SK-N-SH (cell line): Measurements from ENCODE around the gene EYA2. TPM values are rescaled to one million over a fixed set of nuclear protein-coding genes. Genes with fewer than 3 reads are reported as not detected.

Experiments
- CTCF ChIA-PET: fragments of 300-600, 350-600 bp; formaldehyde crosslinking; extraction: SDS; loops from one replicate; lab custom pipeline; 2021; lab: Yijun Ruan, JAX
- POLR2A ChIA-PET: fragments of 350-600 bp; sonication (Branson Sonifier 250); formaldehyde crosslinking; extraction: SDS; loops from one replicate; lab custom pipeline; 2020; ENCODE audit warnings: antibody characterized with exemption, inconsistent platforms; lab: Yijun Ruan, JAX
- DNase-seq: peaks from one replicate; pipeline ENCODE4 v3.0.0; 2012
- H2AFZ ChIP-seq: fragments of 200-600 bp; sonication (generic); 2 replicates; pipeline ENCODE4 v1.8.1; 2016; ENCODE audit warnings: antibody characterized with exemption, mild to moderate bottlenecking, low read depth
- H3F3A ChIP-seq: fragments of 200-600 bp; sonication (generic); replicated peaks from 2 replicates; pipeline ENCODE3; 2016; ENCODE audit warnings: antibody characterized with exemption, mild to moderate bottlenecking; ENCODE audit not compliant: insufficient read depth
- H3K27ac ChIP-seq, 2 experiments: fragments of 200-500 bp in 1 of 2; fragments of 200-600 bp in 1 of 2; sonication (Bioruptor generic) in 1 of 2; sonication (generic), shearing (Covaris generic) in 1 of 2; 2 replicates each; pipeline versions ENCODE4 v1.5.1 to v1.6.1; 2014 to 2016; ENCODE audit warnings: low read depth in 2 of 2, inconsistent platforms in 1 of 2, low read length in 1 of 2, mild to moderate bottlenecking in 1 of 2, mixed read lengths in 1 of 2
- H3K27me3 ChIP-seq: fragments of 200-600 bp; sonication (generic), shearing (Covaris generic); 2 replicates; pipeline ENCODE4 v1.6.1; 2016; ENCODE audit warnings: mixed run types; ENCODE audit not compliant: insufficient read depth
- H3K36me3 ChIP-seq, 2 experiments: fragments of 200-500 bp in 1 of 2; fragments of 200-600 bp in 1 of 2; sonication (Bioruptor generic) in 1 of 2; sonication (generic) in 1 of 2; replicated peaks in 1 of 2; 2 replicates each; pipeline versions ENCODE3 to v1.5.1; 2014 to 2016; ENCODE audit warnings: low read length in 1 of 2, mild to moderate bottlenecking in 1 of 2; ENCODE audit not compliant: insufficient read depth in 2 of 2, control insufficient read depth in 1 of 2
- H3K4me1 ChIP-seq, 2 experiments: fragments of 200-500 bp in 1 of 2; fragments of 200-600 bp in 1 of 2; sonication (Bioruptor generic) in 1 of 2; sonication (generic), shearing (Covaris generic) in 1 of 2; 2 replicates each; pipeline versions ENCODE4 v1.5.1 to v1.6.1; 2014 to 2016; ENCODE audit warnings: low read depth in 1 of 2, low read length in 1 of 2, mixed run types in 1 of 2; ENCODE audit not compliant: insufficient read depth in 2 of 2, control insufficient read depth in 1 of 2
- H3K4me2 ChIP-seq: fragments of 200-600 bp; sonication (generic), shearing (Covaris generic); 2 replicates; pipeline ENCODE4 v1.6.1; 2017; ENCODE audit warnings: mixed run types
- H3K4me3 ChIP-seq, 2 experiments: fragments of 200-500 bp in 1 of 2; fragments of 200-600 bp in 1 of 2; sonication (Bioruptor generic) in 1 of 2; sonication (generic), shearing (Covaris generic) in 1 of 2; 2 replicates each; pipeline versions ENCODE4 v1.5.1 to v1.8.1; 2014 to 2016; ENCODE audit warnings: low read depth in 2 of 2, inconsistent platforms in 1 of 2, low read length in 1 of 2, mild to moderate bottlenecking in 1 of 2, mixed read lengths in 1 of 2, moderate library complexity in 1 of 2
- H3K79me2 ChIP-seq: fragments of 200-600 bp; sonication (generic); 2 replicates; pipeline ENCODE4 v1.8.1; 2017; ENCODE audit warnings: mild to moderate bottlenecking; ENCODE audit not compliant: insufficient read depth
- H3K9ac ChIP-seq: fragments of 200-600 bp; sonication (generic); 2 replicates; pipeline ENCODE4 v1.6.1; 2017; ENCODE audit warnings: mixed run types
- H3K9me2 ChIP-seq: fragments of 200-600 bp; sonication (generic); 2 replicates; pipeline ENCODE4 v1.6.1; 2017; ENCODE audit warnings: mixed run types
- H3K9me3 ChIP-seq: fragments of 200-600 bp; sonication (generic); 2 replicates; pipeline ENCODE4 v1.6.1; 2017; ENCODE audit warnings: mixed run types, mild to moderate bottlenecking, moderate library complexity
- H4K20me1 ChIP-seq: fragments of 200-600 bp; sonication (generic); 2 replicates; pipeline ENCODE4 v1.6.1; 2017; ENCODE audit warnings: mild to moderate bottlenecking, mixed run types; ENCODE audit not compliant: insufficient read depth
- CTCF ChIP-seq: fragments of 200-600 bp; sonication (generic); IDR thresholded peaks from 2 replicates; pipeline ENCODE4 v1.6.1; 2017; ENCODE audit warnings: antibody characterized with exemption, mild to moderate bottlenecking, moderate library complexity
- FOSL2 ChIP-seq: IDR thresholded peaks from 2 replicates; pipeline ENCODE4 v1.4.0; 2012; ENCODE audit warnings: low read depth, mild to moderate bottlenecking, moderate library complexity, borderline replicate concordance
- FOXM1 ChIP-seq: IDR thresholded peaks from 2 replicates; pipeline ENCODE4 v1.4.0; 2012; ENCODE audit warnings: low read depth, mild to moderate bottlenecking
- GATA2 ChIP-seq: sonication (generic); formaldehyde crosslinking; IDR thresholded peaks from 2 replicates; pipeline ENCODE4 v1.5.0; 2020; ENCODE audit warnings: mild to moderate bottlenecking, missing genetic modification reagents
- JUND ChIP-seq: IDR thresholded peaks from 2 replicates; pipeline ENCODE4 v1.4.0; 2012
- MXI1 ChIP-seq: IDR thresholded peaks from 2 replicates; pipeline ENCODE4 v1.6.1; 2012; ENCODE audit warnings: mild to moderate bottlenecking, low read depth, low read length, improper control_type of control experiment
- POLR2AphosphoS5 ChIP-seq: IDR thresholded peaks from 2 replicates; pipeline ENCODE4 v1.6.1; 2012; ENCODE audit warnings: low read depth, low read length
- RXRA ChIP-seq: IDR thresholded peaks from 2 replicates; pipeline ENCODE4 v1.4.0; 2012; ENCODE audit warnings: low read depth, mild to moderate bottlenecking, borderline replicate concordance
- SMC3 ChIP-seq: IDR thresholded peaks from 2 replicates; pipeline ENCODE4 v1.6.1; 2012; ENCODE audit warnings: low read depth, low read length, improper control_type of control experiment
- TAF1 ChIP-seq: IDR thresholded peaks from 2 replicates; pipeline ENCODE4 v1.6.1; 2012; ENCODE audit warnings: low read depth, mild to moderate bottlenecking, low read length, moderate library complexity, borderline replicate concordance
- WGBS: methylation state at CpG from one replicate; pipeline ENCODE4 v1.1.6; 2017; ENCODE audit warnings: low lambda C conversion rate; 5-methylcytosine and 5-hydroxymethylcytosine counted together
- polyA plus RNA-seq, 3 experiments: library from polyadenylated mRNA; depleted of rRNA; stranded (reverse); fragments of >200 nt; gene quantifications; 2 replicates each; pipeline ENCODE4 v1.2.3, GENCODE V29; 2012
- TF ChIP-seq, protein P1 (sequence below): IDR thresholded peaks from 2 replicates; pipeline ENCODE4 v1.4.0; 2012; ENCODE audit warnings: low read depth
- TF ChIP-seq, protein P2 (sequence below): IDR thresholded peaks from 2 replicates; pipeline ENCODE4 v1.4.0; 2012; ENCODE audit warnings: low read depth, borderline replicate concordance

The EYA2 gene
- polyA plus RNA-seq, 1 of the 3 experiments (the other 2 are of a cell fraction): 0.05 TPM

DNA sequence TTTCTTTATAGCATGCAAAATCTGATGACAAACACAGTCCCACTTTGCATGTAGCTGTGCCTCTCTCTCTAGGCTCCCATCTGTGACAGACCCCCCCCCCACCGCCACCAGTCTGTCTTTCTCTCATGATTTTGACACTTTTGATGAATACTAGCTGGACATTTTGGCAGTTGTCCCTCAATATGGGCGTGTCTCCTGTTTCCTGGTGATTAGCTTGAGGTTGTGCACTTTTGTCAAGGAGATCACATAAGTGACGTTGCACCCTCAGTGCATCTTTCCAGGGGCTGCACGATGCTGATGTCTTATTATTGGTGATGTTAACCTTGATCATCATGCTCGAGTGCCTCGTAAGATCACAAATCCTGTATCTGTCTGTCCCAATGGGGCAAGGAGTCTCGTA lies 155.1 kb downstream of the EYA2 start:
- Histone ChIP-seq H3K36me3 (no peaks in the 10 kb centered on the region), H3K4me2 (no peak overlapping the region), H2AFZ (no peak overlapping the region), H3K9me2 (no peaks in the 10 kb centered on the region), H4K20me1 (no peaks in the 10 kb centered on the region), H3K27ac (no peak overlapping the region), H3K4me3 (no peak overlapping the region), H3K4me1 (no peaks in the 10 kb centered on the region), H3K9ac (no peak overlapping the region), H3K27me3 (no peaks in the 10 kb centered on the region; the same call in 1 of the 2 replicates), H3F3A (no peaks in the 10 kb centered on the region), H3K79me2 (no peaks in the 10 kb centered on the region), H3K9me3 (no peaks in the 10 kb centered on the region)
- 22% methylated on average over 7 of the region's 7 CpGs for WGBS
- ChIA-PET POLR2A (no interaction called here), CTCF (no interaction called here)
- TF ChIP-seq TAF1 (no peak), SMC3 (no peak), FOXM1 (no peak), GATA2 (CRISPR knock-in tag) (no peak), CTCF (no peak), JUND (no peak), POLR2AphosphoS5 (no peak), FOSL2 (no peak)
- TF ChIP-seq, protein P1, sequence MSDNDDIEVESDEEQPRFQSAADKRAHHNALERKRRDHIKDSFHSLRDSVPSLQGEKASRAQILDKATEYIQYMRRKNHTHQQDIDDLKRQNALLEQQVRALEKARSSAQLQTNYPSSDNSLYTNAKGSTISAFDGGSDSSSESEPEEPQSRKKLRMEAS: no peak
- TF ChIP-seq, protein P2, sequence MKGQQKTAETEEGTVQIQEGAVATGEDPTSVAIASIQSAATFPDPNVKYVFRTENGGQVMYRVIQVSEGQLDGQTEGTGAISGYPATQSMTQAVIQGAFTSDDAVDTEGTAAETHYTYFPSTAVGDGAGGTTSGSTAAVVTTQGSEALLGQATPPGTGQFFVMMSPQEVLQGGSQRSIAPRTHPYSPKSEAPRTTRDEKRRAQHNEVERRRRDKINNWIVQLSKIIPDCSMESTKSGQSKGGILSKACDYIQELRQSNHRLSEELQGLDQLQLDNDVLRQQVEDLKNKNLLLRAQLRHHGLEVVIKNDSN: no peak
- DNase-seq: no peak

- Histone ChIP-seq H3K4me2 (no peak overlapping the region), H3K4me1 (peaks cover 0 to 4% of the 10 kb centered on the region in 2 experiments; a peak in 1 of 4 replicates), H3K79me2 (no peaks in the 10 kb centered on the region), H3K27me3 (no peaks in the 10 kb centered on the region; the same call in 1 of the 2 replicates), H3K9me3 (no peaks in the 10 kb centered on the region), H3K9ac (no peak overlapping the region), H3K27ac (no peak overlapping the region), H3F3A (no peaks in the 10 kb centered on the region), H2AFZ (no peak overlapping the region), H4K20me1 (no peaks in the 10 kb centered on the region), H3K36me3 (no peaks in the 10 kb centered on the region), H3K4me3 (no peak overlapping the region), H3K9me2 (no peaks in the 10 kb centered on the region)
- 39% methylated on average over 14 of the region's 14 CpGs for WGBS
- TF ChIP-seq RXRA: no peak
- TF ChIP-seq MXI1: no peak
- ChIA-PET POLR2A (no interaction called here), CTCF (no interaction called here)
- DNase-seq: no peak
Observed at GRCh38 chr20:47050996-47051395, 156.4 kb downstream of the EYA2 start.
